Fibroblast of lung (primary cell): ENCODE measurements around the gene NDUFA9. TPM values are rescaled to one million over a fixed set of nuclear protein-coding genes. Genes with fewer than 3 reads are reported as not detected.

Experiments used
- DNase-seq, 2 donors: peaks; one replicate each; pipeline versions ENCODE4 v3.0.0 to v3.0.0-alpha.2; 2010; ENCODE audit warnings: low read depth in 2 of 2
- H2AFZ ChIP-seq: 2 replicates; pipeline ENCODE4 v1.5.1; 2012; ENCODE audit warnings: low read length, control low read depth, inconsistent platforms
- H3K27ac ChIP-seq: 2 replicates; pipeline ENCODE4 v1.5.1; 2011; ENCODE audit warnings: low read length, control low read depth; ENCODE audit not compliant: insufficient read depth
- H3K27me3 ChIP-seq: 2 replicates; pipeline ENCODE4 v1.5.1; 2011; ENCODE audit warnings: mild to moderate bottlenecking, low read length; ENCODE audit not compliant: control insufficient read depth, insufficient read depth
- H3K36me3 ChIP-seq: 2 replicates; pipeline ENCODE4 v1.5.1; 2011; ENCODE audit warnings: low read length; ENCODE audit not compliant: control insufficient read depth, insufficient read depth
- H3K4me1 ChIP-seq: 2 replicates; pipeline ENCODE4 v1.5.1; 2011; ENCODE audit warnings: low read length; ENCODE audit not compliant: control insufficient read depth, insufficient read depth; ENCODE audit errors: extremely low read depth
- H3K4me2 ChIP-seq: 2 replicates; pipeline ENCODE4 v1.5.1; 2011; ENCODE audit warnings: low read length, control low read depth; ENCODE audit not compliant: insufficient read depth; ENCODE audit errors: extremely low read depth
- H3K4me3 ChIP-seq, 4 experiments: fragments of 200-600 bp in 1 of 4; sonication (generic) in 1 of 4; replicated peaks in 1 of 4; 2 replicates each; pipeline ENCODE4 v1.5.1; 2011 to 2016; ENCODE audit warnings: low read length in 4 of 4, low read depth in 3 of 4, mild to moderate bottlenecking in 3 of 4, control low read depth in 2 of 4, inconsistent platforms in 1 of 4, mixed read lengths in 1 of 4; ENCODE audit not compliant: insufficient read depth in 1 of 4; ENCODE audit errors: control extremely low read depth in 1 of 4
- H3K79me2 ChIP-seq: 2 replicates; pipeline ENCODE4 v1.5.1; 2012; ENCODE audit warnings: mild to moderate bottlenecking, low read length, inconsistent platforms; ENCODE audit not compliant: control insufficient read depth, insufficient read depth
- H3K9ac ChIP-seq: 2 replicates; pipeline ENCODE4 v1.5.1; 2011; ENCODE audit warnings: mild to moderate bottlenecking, low read length, control low read depth; ENCODE audit not compliant: insufficient read depth
- H3K9me3 ChIP-seq: 2 replicates; pipeline ENCODE4 v1.5.1; 2012; ENCODE audit warnings: low read depth, low read length; ENCODE audit not compliant: control insufficient read depth, insufficient read depth
- H4K20me1 ChIP-seq: 2 replicates; pipeline ENCODE4 v1.5.1; 2011; ENCODE audit warnings: low read length; ENCODE audit not compliant: control insufficient read depth, insufficient read depth; ENCODE audit errors: extremely low read depth
- CTCF ChIP-seq, 2 donors: IDR thresholded peaks in 1 of 2; conservative IDR thresholded peaks in 1 of 2; 1 replicate in 1 of 2; 2 replicates in 1 of 2; pipeline ENCODE4 v1.5.1; 2011 to 2012; ENCODE audit warnings: low read length in 2 of 2, control low read depth in 1 of 2, inconsistent platforms in 1 of 2, low read depth in 1 of 2, mild to moderate bottlenecking in 1 of 2
- EZH2 ChIP-seq: IDR thresholded peaks from 2 replicates; pipeline ENCODE4 v1.5.1; 2012; ENCODE audit warnings: low read length, control low read depth, mild to moderate bottlenecking; ENCODE audit errors: missing control alignments
- polyA plus RNA-seq, 2 donors: library from polyadenylated mRNA; depleted of rRNA in 1 of 2; stranded (reverse) in 1 of 2; unstranded in 1 of 2; fragments of >200 nt; gene quantifications; 2 replicates each; pipeline ENCODE4 v1.2.1, GENCODE V29; 2011 to 2012; ENCODE audit warnings: missing spikeins in 1 of 2
- total RNA-seq: library from RNA; depleted of rRNA; stranded (reverse); fragments of >200 nt; gene quantifications from 2 replicates; pipeline ENCODE4 v1.2.1, GENCODE V29; 2014

NDUFA9 gene
- total and polyA plus RNA-seq, 2 donors (not counting 1 experiment from before 2014, with no cell fraction given) = 42.6 to 68.8 TPM

DNA sequence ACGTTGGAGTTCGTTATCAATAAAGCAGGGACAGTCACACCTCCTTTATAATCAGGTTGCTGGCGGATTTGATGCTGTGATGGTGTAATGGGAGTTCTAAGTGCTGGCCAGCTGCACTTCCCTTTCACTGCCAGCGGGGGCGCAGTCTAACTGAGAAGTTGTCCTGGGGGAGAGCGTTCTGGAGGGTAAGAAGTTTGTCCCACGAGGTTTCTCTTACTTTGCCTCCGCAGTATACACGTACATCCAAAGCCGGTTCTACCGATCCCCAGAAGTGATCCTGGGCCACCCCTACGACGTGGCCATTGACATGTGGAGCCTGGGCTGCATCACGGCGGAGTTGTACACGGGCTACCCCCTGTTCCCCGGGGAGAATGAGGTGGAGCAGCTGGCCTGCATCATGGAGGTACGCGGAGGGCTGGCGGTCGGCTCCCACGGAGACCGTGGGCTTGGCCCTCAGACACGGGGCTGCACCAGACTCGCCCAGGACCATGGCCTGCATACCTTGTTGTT, 44.2 kb upstream of the NDUFA9 start:
- no peaks in the 10 kb centered on the region for H3K9me3 ChIP-seq
- peak; percentile 85 to 91 for DNase-seq
- H2AFZ ChIP-seq = peak overlapping the region; percentile 100
- peak overlapping the region; percentile 77 for H3K4me2 ChIP-seq
- H3K27me3 ChIP-seq = peaks cover 5% of the 10 kb centered on the region
- H3K4me1 ChIP-seq = peaks cover 2% of the 10 kb centered on the region
- no peak for TF ChIP-seq EZH2
- TF ChIP-seq CTCF (conservative IDR thresholded peaks at IDR 0.05 in 1 of 2, IDR thresholded peaks at IDR 0.05 in 1 of 2; ENCODE audit: low read depth in 1 of 2, low read length in 2 of 2) = peak; percentile 99 to 100
- H3K27ac ChIP-seq = peak overlapping the region; percentile 86
- H4K20me1 ChIP-seq = no peaks in the 10 kb centered on the region
- peak overlapping the region; percentile 90 for H3K9ac ChIP-seq
- peak overlapping the region; percentile 84 to 99 (median 94) for H3K4me3 ChIP-seq
- no peaks in the 10 kb centered on the region for H3K36me3 ChIP-seq
- peaks cover 7% of the 10 kb centered on the region for H3K79me2 ChIP-seq

DNA sequence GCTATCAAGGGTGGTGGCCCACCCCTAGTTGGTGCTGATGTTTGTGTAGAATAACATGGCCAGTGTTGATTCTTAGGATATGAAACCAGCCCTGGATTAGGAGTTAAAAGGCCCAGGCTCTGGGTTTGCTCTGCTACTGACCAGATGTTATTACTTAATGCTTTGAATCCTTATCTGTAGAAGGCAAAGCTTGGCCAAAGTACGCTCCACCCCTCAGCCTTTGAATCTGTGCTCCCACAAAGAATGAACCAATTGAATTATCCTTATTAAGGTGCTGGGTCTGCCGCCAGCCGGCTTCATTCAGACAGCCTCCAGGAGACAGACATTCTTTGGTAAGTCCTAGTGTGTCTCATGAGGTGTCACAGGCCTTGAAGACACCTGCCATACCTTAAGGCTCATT, 41.9 kb upstream of the NDUFA9 start:
- peaks cover 2% of the 10 kb centered on the region for H3K4me1 ChIP-seq
- H3K9ac ChIP-seq = no peak overlapping the region
- DNase-seq = no peak
- peaks cover 7% of the 10 kb centered on the region for H3K79me2 ChIP-seq
- no peaks in the 10 kb centered on the region for H3K27me3 ChIP-seq
- H3K36me3 ChIP-seq = no peaks in the 10 kb centered on the region
- TF ChIP-seq CTCF (conservative IDR thresholded peaks at IDR 0.05 in 1 of 2, IDR thresholded peaks at IDR 0.05 in 1 of 2; ENCODE audit: low read depth in 1 of 2, low read length in 2 of 2) (no peak), EZH2 (no peak)
- H2AFZ ChIP-seq = no peak overlapping the region
- H4K20me1 ChIP-seq = no peaks in the 10 kb centered on the region
- H3K4me3 ChIP-seq = no peak overlapping the region
- no peaks in the 10 kb centered on the region for H3K9me3 ChIP-seq
- no peak overlapping the region for H3K27ac ChIP-seq
- no peak overlapping the region for H3K4me2 ChIP-seq

DNA sequence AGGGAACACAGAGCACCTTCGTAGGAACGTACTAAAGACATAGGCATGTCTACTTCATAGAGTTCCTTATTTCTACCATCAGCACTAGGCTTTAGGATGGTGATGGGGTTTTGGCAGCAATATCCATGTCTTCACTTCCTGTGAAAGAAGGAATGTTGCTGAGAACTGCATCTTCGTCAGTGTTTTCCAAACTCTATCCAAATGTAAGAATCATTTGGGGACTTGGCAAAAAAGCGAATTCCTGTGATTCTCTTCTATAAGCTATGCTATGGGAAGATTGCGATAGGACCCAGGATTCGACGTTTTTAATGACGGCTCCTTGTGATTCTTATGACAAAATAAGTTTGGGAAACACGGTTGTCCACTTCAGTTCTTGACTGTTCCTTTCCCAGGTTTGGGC, 39.8 kb upstream of the NDUFA9 start:
- H3K79me2 ChIP-seq = peaks cover 7% of the 10 kb centered on the region
- H3K9ac ChIP-seq = no peak overlapping the region
- H3K27me3 ChIP-seq = no peaks in the 10 kb centered on the region
- no peak overlapping the region for H3K4me3 ChIP-seq
- DNase-seq = no peak
- H3K36me3 ChIP-seq = no peaks in the 10 kb centered on the region
- H3K4me2 ChIP-seq = no peak overlapping the region
- H3K4me1 ChIP-seq = peaks cover 2% of the 10 kb centered on the region
- H3K27ac ChIP-seq = no peak overlapping the region
- no peak for TF ChIP-seq CTCF (conservative IDR thresholded peaks at IDR 0.05 in 1 of 2, IDR thresholded peaks at IDR 0.05 in 1 of 2; ENCODE audit: low read depth in 1 of 2, low read length in 2 of 2)
- TF ChIP-seq EZH2 = no peak
- H4K20me1 ChIP-seq = no peaks in the 10 kb centered on the region
- no peaks in the 10 kb centered on the region for H3K9me3 ChIP-seq
- H2AFZ ChIP-seq = no peak overlapping the region
